Neural cell (in vitro differentiated cells): ENCODE data around the gene MTG1. TPM values are rescaled to one million over a fixed set of nuclear protein-coding genes. Genes with fewer than 3 reads are reported as not detected.

Experiments
- H2AFZ ChIP-seq: fragments of 200-600, 300-800 bp; sonication (generic), shearing (Covaris generic); 2 replicates; pipeline ENCODE4 v1.6.0; 2014; ENCODE audit warnings: low read depth, mild to moderate bottlenecking, antibody characterized with exemption, low read length, moderate library complexity
- H3F3A ChIP-seq: fragments of 200-600 bp; shearing (Covaris generic); 2 replicates; pipeline ENCODE4 v1.6.1; 2016; ENCODE audit warnings: mild to moderate bottlenecking, moderate library complexity, mixed read lengths, antibody characterized with exemption, low read length; ENCODE audit not compliant: insufficient read depth, poor library complexity, severe bottlenecking
- H3K27ac ChIP-seq: fragments of 200-600, 300-800 bp; sonication (generic), shearing (Covaris generic); 2 replicates; pipeline ENCODE4 v1.5.1; 2014; ENCODE audit warnings: mild to moderate bottlenecking, low read length, moderate library complexity
- H3K27me3 ChIP-seq: fragments of 300-800, 200-600 bp; sonication (generic), shearing (Covaris generic); 2 replicates; pipeline ENCODE4 v1.6.0; 2014; ENCODE audit warnings: mild to moderate bottlenecking, low read depth, low read length, moderate library complexity; ENCODE audit not compliant: insufficient read depth
- H3K36me3 ChIP-seq: fragments of 300-800, 200-600 bp; sonication (generic), shearing (Covaris generic); 2 replicates; pipeline ENCODE4 v1.5.1; 2014; ENCODE audit warnings: mild to moderate bottlenecking, antibody characterized with exemption, low read length, moderate library complexity; ENCODE audit not compliant: insufficient read depth
- H3K4me2 ChIP-seq: fragments of 300-800, 200-600 bp; sonication (generic), shearing (Covaris generic); 2 replicates; pipeline ENCODE4 v1.6.0; 2014; ENCODE audit warnings: mild to moderate bottlenecking, low read length
- H3K4me3 ChIP-seq: fragments of 300-800, 200-600 bp; sonication (generic), shearing (Covaris generic); 2 replicates; pipeline ENCODE4 v1.5.1; 2014; ENCODE audit warnings: mild to moderate bottlenecking, low read length, moderate library complexity
- H3K79me2 ChIP-seq: fragments of 200-600 bp; shearing (Covaris generic); replicated peaks from 2 replicates; pipeline ENCODE4 v1.6.0; 2014; ENCODE audit warnings: mild to moderate bottlenecking, low read length, moderate library complexity; ENCODE audit not compliant: insufficient read depth
- H3K9ac ChIP-seq: fragments of 300-800, 200-600 bp; sonication (generic), shearing (Covaris generic); 2 replicates; pipeline ENCODE4 v1.6.1; 2016; ENCODE audit warnings: mild to moderate bottlenecking, low read length, mixed read lengths
- H3K9me2 ChIP-seq: fragments of 200-600 bp; shearing (Covaris generic); 2 replicates; pipeline ENCODE4 v1.6.1; 2016; ENCODE audit warnings: mild to moderate bottlenecking, low read length, mixed read lengths; ENCODE audit not compliant: insufficient read depth
- H3K9me3 ChIP-seq: fragments of 200-600, 300-800 bp; sonication (generic), shearing (Covaris generic); 2 replicates; pipeline ENCODE4 v1.6.1; 2016; ENCODE audit warnings: mild to moderate bottlenecking, mixed run types, low read length, moderate library complexity, mixed read lengths
- H4K20me1 ChIP-seq: fragments of 200-600 bp; shearing (Covaris generic); 2 replicates; pipeline ENCODE4 v1.6.1; 2016; ENCODE audit warnings: mild to moderate bottlenecking, mixed run types; ENCODE audit not compliant: insufficient read depth
- CTCF ChIP-seq: fragments of 450-650 bp; IDR thresholded peaks from 2 replicates; pipeline ENCODE4 v1.5.1; 2014; ENCODE audit warnings: antibody characterized with exemption, mild to moderate bottlenecking, moderate library complexity; ENCODE audit not compliant: poor library complexity, severe bottlenecking
- EP300 ChIP-seq: fragments of 450-650 bp; conservative IDR thresholded peaks from 2 replicates; pipeline ENCODE4 v1.6.1; 2014; ENCODE audit warnings: antibody characterized with exemption, mild to moderate bottlenecking, moderate library complexity; ENCODE audit not compliant: poor library complexity, severe bottlenecking
- EZH2 ChIP-seq: fragments of 200-600, 300-800 bp; shearing (Covaris generic), sonication (generic); IDR thresholded peaks from 2 replicates; pipeline ENCODE4 v1.6.1; 2014; ENCODE audit warnings: antibody characterized with exemption, low read length, borderline replicate concordance, mild to moderate bottlenecking; ENCODE audit not compliant: insufficient read depth, poor library complexity, severe bottlenecking
- MXI1 ChIP-seq: fragments of 450-650 bp; conservative IDR thresholded peaks from 2 replicates; pipeline ENCODE4 v1.6.1; 2014; ENCODE audit warnings: antibody characterized with exemption, mild to moderate bottlenecking; ENCODE audit not compliant: poor library complexity, severe bottlenecking
- POLR2AphosphoS5 ChIP-seq: IDR thresholded peaks from 2 replicates; pipeline ENCODE4 v1.6.1; 2012
- RAD21 ChIP-seq: fragments of 450-650 bp; conservative IDR thresholded peaks from 2 replicates; pipeline ENCODE4 v1.6.1; 2014; ENCODE audit warnings: antibody characterized with exemption, mild to moderate bottlenecking, moderate library complexity
- REST ChIP-seq: IDR thresholded peaks from 2 replicates; pipeline ENCODE4 v1.6.1; 2012; ENCODE audit warnings: borderline replicate concordance
- SMC3 ChIP-seq: fragments of 450-650 bp; conservative IDR thresholded peaks from 2 replicates; pipeline ENCODE4 v1.6.1; 2014; ENCODE audit warnings: antibody characterized with exemption, mild to moderate bottlenecking, moderate library complexity; ENCODE audit not compliant: poor library complexity
- TAF1 ChIP-seq: IDR thresholded peaks from 2 replicates; pipeline ENCODE4 v1.6.1; 2012; ENCODE audit warnings: low read depth
- polyA plus RNA-seq: library from polyadenylated mRNA; depleted of rRNA; stranded (reverse); fragments of >200 nt; gene quantifications from 2 replicates; pipeline ENCODE4 v1.2.3, GENCODE V29; 2014

MTG1 gene
- polyA plus RNA-seq, 1 donor from 2014 or later, result 52.3 TPM

GRCh38 chr10:133358925-133359310 lies 35.0 kb upstream of the MTG1 start:
- Histone ChIP-seq H3K9me3 (peaks cover 2% of the 10 kb centered on the region), H3K27me3 (no peaks in the 10 kb centered on the region), H2AFZ (no peak overlapping the region), H3K9me2 (no peaks in the 10 kb centered on the region), H3K4me2 (no peak overlapping the region), H3K9ac (no peak overlapping the region), H4K20me1 (no peaks in the 10 kb centered on the region), H3K79me2 (no peaks in the 10 kb centered on the region), H3K36me3 (no peaks in the 10 kb centered on the region), H3K27ac (no peak overlapping the region), H3K4me3 (no peak overlapping the region), H3F3A (no peaks in the 10 kb centered on the region)
- no peak for TF ChIP-seq MXI1
- no peak for TF ChIP-seq RAD21
- TF ChIP-seq SMC3, result no peak
- no peak for TF ChIP-seq TAF1
- no peak for TF ChIP-seq EZH2
- TF ChIP-seq POLR2AphosphoS5, result no peak
- no peak for TF ChIP-seq REST

GRCh38 chr10:133359554-133359971 lies 34.4 kb upstream of the MTG1 start:
- Histone ChIP-seq H3K9ac (no peak overlapping the region), H3K36me3 (no peaks in the 10 kb centered on the region), H3F3A (no peaks in the 10 kb centered on the region), H3K9me2 (no peaks in the 10 kb centered on the region), H4K20me1 (no peaks in the 10 kb centered on the region), H3K27ac (no peak overlapping the region), H3K9me3 (peaks cover 2% of the 10 kb centered on the region), H2AFZ (no peak overlapping the region), H3K79me2 (no peaks in the 10 kb centered on the region), H3K27me3 (no peaks in the 10 kb centered on the region), H3K4me3 (no peak overlapping the region), H3K4me2 (no peak overlapping the region)
- no peak for TF ChIP-seq MXI1
- TF ChIP-seq SMC3, result no peak
- no peak for TF ChIP-seq EP300
- TF ChIP-seq CTCF, result no peak

- Histone ChIP-seq H3K27me3 (no peaks in the 10 kb centered on the region), H3K79me2 (no peaks in the 10 kb centered on the region), H3K9me3 (peaks cover 2% of the 10 kb centered on the region), H3K9me2 (no peaks in the 10 kb centered on the region), H4K20me1 (no peaks in the 10 kb centered on the region), H3K4me2 (no peak overlapping the region), H3K27ac (no peak overlapping the region), H3K4me3 (no peak overlapping the region), H3K9ac (no peak overlapping the region), H2AFZ (no peak overlapping the region), H3K36me3 (no peaks in the 10 kb centered on the region), H3F3A (no peaks in the 10 kb centered on the region)
- TF ChIP-seq EP300 (no peak), SMC3 (no peak), REST (no peak), RAD21 (no peak), TAF1 (no peak), CTCF (no peak), MXI1 (no peak), EZH2 (no peak), POLR2AphosphoS5 (no peak)
These were observed 33.9 kb upstream of the MTG1 start for GRCh38 chr10:133359972-133360610.
